Measurements from ENCODE around the gene SPRR3. TPM values are rescaled to one million over a fixed set of nuclear protein-coding genes. Genes with fewer than 3 reads are reported as not detected.

The SPRR3 gene
- total and polyA plus RNA-seq, 10 donors, result 0.39 to 9.3 (median 1.8) TPM; not detected in 7

DNA sequence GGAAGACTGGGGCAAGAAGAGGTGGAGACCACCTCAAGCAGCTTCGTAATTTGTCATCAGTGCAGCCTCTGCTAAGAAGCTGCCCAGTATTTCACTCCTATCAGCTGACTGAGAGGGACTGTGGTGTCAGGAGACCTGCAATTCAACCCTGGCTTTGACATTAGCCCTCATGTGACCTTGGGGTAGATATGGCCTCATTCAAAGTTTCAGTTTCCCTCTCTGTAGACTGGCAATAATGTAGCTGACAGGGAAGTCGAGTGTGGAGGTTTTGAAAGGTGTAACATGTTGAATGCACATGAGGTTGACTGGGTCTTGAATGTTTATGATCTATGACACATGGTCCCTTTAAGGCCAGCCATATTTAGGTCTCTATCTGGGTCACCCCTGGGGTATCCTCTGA is 33.3 kb upstream of the SPRR3 start:
- WGBS, 5 donors, result 47 to 74% (median 61%) methylated on average over 2 of the region's 2 CpGs
- Histone ChIP-seq H3K36me3 (no peaks in the 10 kb centered on the region), H3K4me3 (no peak overlapping the region), H3K9me3 (no peaks in the 10 kb centered on the region), H3K27me3 (replicated peaks in 1 of 7) (peaks cover 0 to 22% (median 0%) of the 10 kb centered on the region in 7 donors), H3K27ac (no peak overlapping the region), H3K4me1 (no peaks in the 10 kb centered on the region)
- intact Hi-C loops (cut with DNase I; ENCODE audit: low total_unique reads), result no loop called here
- no peak for DNase-seq
- no peak for TF ChIP-seq POLR2A (IDR thresholded peaks at IDR 0.05)
- no peak for TF ChIP-seq POLR2AphosphoS5 (IDR thresholded peaks at IDR 0.05)
- TF ChIP-seq CTCF (IDR thresholded peaks at IDR 0.05 in 8 of 11, conservative IDR thresholded peaks at IDR 0.05 in 3 of 11), result no peak

- no peak overlapping the region for H3K4me3 ChIP-seq
- no peak for DNase-seq
- H3K27me3 ChIP-seq (replicated peaks in 1 of 7), result peaks cover 0 to 22% (median 0%) of the 10 kb centered on the region in 7 donors
- no peak overlapping the region for H3K27ac ChIP-seq
- H3K4me1 ChIP-seq, result no peaks in the 10 kb centered on the region
- no peaks in the 10 kb centered on the region for H3K36me3 ChIP-seq
- TF ChIP-seq POLR2AphosphoS5 (IDR thresholded peaks at IDR 0.05) (no peak), CTCF (IDR thresholded peaks at IDR 0.05 in 8 of 11, conservative IDR thresholded peaks at IDR 0.05 in 3 of 11) (no peak), POLR2A (IDR thresholded peaks at IDR 0.05) (no peak)
- H3K9me3 ChIP-seq, result no peaks in the 10 kb centered on the region
- intact Hi-C loops (cut with DNase I; ENCODE audit: low total_unique reads), result no loop called here
- WGBS, 5 donors, result 75 to 89% (median 79%) methylated on average over 2 of the region's 2 CpGs
Measured at GRCh38 chr1:152969036-152969435, 32.5 kb upstream of the SPRR3 start.

- Histone ChIP-seq H3K4me1 (no peaks in the 10 kb centered on the region), H3K27me3 (replicated peaks in 1 of 7) (peaks cover 0 to 25% (median 0%) of the 10 kb centered on the region in 7 donors), H3K9me3 (no peaks in the 10 kb centered on the region), H3K36me3 (no peaks in the 10 kb centered on the region), H3K4me3 (no peak within 1 kb of the TSS), H3K27ac (no peak within 1 kb of the TSS)
- no peak for TF ChIP-seq POLR2AphosphoS5 (IDR thresholded peaks at IDR 0.05)
- TF ChIP-seq CTCF (IDR thresholded peaks at IDR 0.05 in 8 of 11, conservative IDR thresholded peaks at IDR 0.05 in 3 of 11), result no peak
- no peak for TF ChIP-seq POLR2A (IDR thresholded peaks at IDR 0.05)
- DNase-seq, result no peak
- intact Hi-C loops (cut with DNase I; ENCODE audit: low total_unique reads), result no loop called here
- 85 to 89% (median 87%) methylated on average over 6 of the region's 6 CpGs for WGBS, 5 donors
Measured at GRCh38 chr1:152970495-152970894, 31.1 kb upstream of the SPRR3 start, which contains the start of gene SPRR4. Gene SPRR4, plus strand, starts transcription at chr1:152970648. Its CDS starts 1,243 bp downstream, at chr1:152971891.

- H3K9me3 ChIP-seq, result no peaks in the 10 kb centered on the region
- H3K4me3 ChIP-seq, result no peak overlapping the region
- no peaks in the 10 kb centered on the region for H3K36me3 ChIP-seq
- DNase-seq, result no peak
- H3K4me1 ChIP-seq, result no peaks in the 10 kb centered on the region
- intact Hi-C loops (cut with DNase I; ENCODE audit: low total_unique reads), result no loop called here
- TF ChIP-seq POLR2A (IDR thresholded peaks at IDR 0.05) (no peak), POLR2AphosphoS5 (IDR thresholded peaks at IDR 0.05) (no peak), CTCF (IDR thresholded peaks at IDR 0.05 in 8 of 11, conservative IDR thresholded peaks at IDR 0.05 in 3 of 11) (no peak)
- H3K27ac ChIP-seq, result no peak overlapping the region
- peaks cover 0 to 16% (median 0%) of the 10 kb centered on the region in 7 donors for H3K27me3 ChIP-seq (replicated peaks in 1 of 7)
- 65 to 80% (median 74%) methylated on average over 4 of the region's 4 CpGs for WGBS, 5 donors
Measured at GRCh38 chr1:152972196-152972886, 29.2 kb upstream of the SPRR3 start.

All from spleen (tissue), 11 donors.